Progenitor cell of endocrine pancreas (in vitro differentiated cells): ENCODE data around the gene SCN8A. TPM values are rescaled to one million over a fixed set of nuclear protein-coding genes. Genes with fewer than 3 reads are reported as not detected.

ENCODE experiments used
- DNase-seq: peaks from one replicate; pipeline ENCODE4 v3.0.0; 2021; ENCODE audit warnings: low spot score; ENCODE audit not compliant: unreplicated experiment
- H3K27ac Mint-ChIP-seq: 2 replicates; pipeline ENCODE4 v1.8.0; 2021; ENCODE audit warnings: mild to moderate bottlenecking, moderate library complexity, mixed read lengths
- H3K27me3 Mint-ChIP-seq: 2 replicates; pipeline ENCODE4 v1.8.0; 2021; ENCODE audit warnings: mixed read lengths
- H3K36me3 Mint-ChIP-seq: 2 replicates; pipeline ENCODE4 v1.8.0; 2022; ENCODE audit warnings: mixed read lengths; ENCODE audit not compliant: insufficient read depth
- H3K4me1 Mint-ChIP-seq: 2 replicates; pipeline ENCODE4 v1.8.0; 2021; ENCODE audit warnings: low read depth, mixed read lengths
- H3K4me3 Mint-ChIP-seq: 2 replicates; pipeline ENCODE4 v1.8.0; 2021; ENCODE audit warnings: low read depth, mild to moderate bottlenecking, moderate library complexity, mixed read lengths
- H3K9me3 Mint-ChIP-seq: 2 replicates; pipeline ENCODE4 v1.8.0; 2021; ENCODE audit warnings: low read depth, mixed read lengths
- CTCF ChIP-seq: fragments of 200-600 bp; sonication (generic); IDR thresholded peaks from one replicate; pipeline ENCODE4 v1.5.0; 2021; ENCODE audit warnings: antibody characterized with exemption, mild to moderate bottlenecking; ENCODE audit not compliant: unreplicated experiment
- total RNA-seq: library from RNA; stranded (reverse); gene quantifications from 2 replicates; pipeline ENCODE4 v1.2.1, GENCODE V29; 2021

Gene SCN8A
- total RNA-seq, 1 donor from 2014 or later = 9.8 TPM

- Mint-ChIP-seq H3K27ac (no peak overlapping the region), H3K4me3 (no peak overlapping the region), H3K27me3 (peaks cover 13% of the 10 kb centered on the region), H3K4me1 (peaks cover 14% of the 10 kb centered on the region), H3K36me3 (peaks cover 11% of the 10 kb centered on the region), H3K9me3 (peaks cover 4% of the 10 kb centered on the region)
- no peak for DNase-seq
- TF ChIP-seq CTCF = no peak
Observed at GRCh38 chr12:51777973-51778372, 186.9 kb downstream of the SCN8A start.

- Mint-ChIP-seq H3K36me3 (no peaks in the 10 kb centered on the region), H3K4me1 (peaks cover 14% of the 10 kb centered on the region), H3K9me3 (no peaks in the 10 kb centered on the region), H3K27ac (no peak overlapping the region), H3K27me3 (peaks cover 11% of the 10 kb centered on the region), H3K4me3 (no peak overlapping the region)
- DNase-seq = no peak
- no peak for TF ChIP-seq CTCF
Observed at GRCh38 chr12:51779876-51780275, 188.8 kb downstream of the SCN8A start.

- Mint-ChIP-seq H3K27me3 (peaks cover 8% of the 10 kb centered on the region), H3K4me3 (no peak overlapping the region), H3K4me1 (no peaks in the 10 kb centered on the region), H3K36me3 (peaks cover 2% of the 10 kb centered on the region), H3K9me3 (no peaks in the 10 kb centered on the region), H3K27ac (no peak overlapping the region)
- no peak for TF ChIP-seq CTCF
- no peak for DNase-seq
Observed at GRCh38 chr12:51784688-51785087, 193.7 kb downstream of the SCN8A start.

- no peak for TF ChIP-seq CTCF
- no peaks in the 10 kb centered on the region for H3K9me3 Mint-ChIP-seq
- peaks cover 6% of the 10 kb centered on the region for H3K27me3 Mint-ChIP-seq
- H3K4me1 Mint-ChIP-seq = no peaks in the 10 kb centered on the region
- peaks cover 6% of the 10 kb centered on the region for H3K36me3 Mint-ChIP-seq
- no peak overlapping the region for H3K27ac Mint-ChIP-seq
- DNase-seq = no peak
- no peak overlapping the region for H3K4me3 Mint-ChIP-seq
Observed at GRCh38 chr12:51785906-51786305, 194.9 kb downstream of the SCN8A start.

GRCh38 chr12:51788876-51789275 is 197.8 kb downstream of the SCN8A start:
- Mint-ChIP-seq H3K4me3 (no peak overlapping the region), H3K36me3 (peaks cover 11% of the 10 kb centered on the region), H3K4me1 (no peaks in the 10 kb centered on the region), H3K27me3 (no peaks in the 10 kb centered on the region), H3K27ac (no peak overlapping the region), H3K9me3 (no peaks in the 10 kb centered on the region)
- no peak for DNase-seq
- no peak for TF ChIP-seq CTCF

GRCh38 chr12:51792417-51792816 is 201.4 kb downstream of the SCN8A start:
- no peak for TF ChIP-seq CTCF
- no peaks in the 10 kb centered on the region for H3K4me1 Mint-ChIP-seq
- H3K4me3 Mint-ChIP-seq = no peak overlapping the region
- no peak overlapping the region for H3K27ac Mint-ChIP-seq
- DNase-seq = no peak
- peaks cover 11% of the 10 kb centered on the region for H3K36me3 Mint-ChIP-seq
- H3K9me3 Mint-ChIP-seq = no peaks in the 10 kb centered on the region
- no peaks in the 10 kb centered on the region for H3K27me3 Mint-ChIP-seq
